ENCODE data around the gene STK11IP.

DNA sequence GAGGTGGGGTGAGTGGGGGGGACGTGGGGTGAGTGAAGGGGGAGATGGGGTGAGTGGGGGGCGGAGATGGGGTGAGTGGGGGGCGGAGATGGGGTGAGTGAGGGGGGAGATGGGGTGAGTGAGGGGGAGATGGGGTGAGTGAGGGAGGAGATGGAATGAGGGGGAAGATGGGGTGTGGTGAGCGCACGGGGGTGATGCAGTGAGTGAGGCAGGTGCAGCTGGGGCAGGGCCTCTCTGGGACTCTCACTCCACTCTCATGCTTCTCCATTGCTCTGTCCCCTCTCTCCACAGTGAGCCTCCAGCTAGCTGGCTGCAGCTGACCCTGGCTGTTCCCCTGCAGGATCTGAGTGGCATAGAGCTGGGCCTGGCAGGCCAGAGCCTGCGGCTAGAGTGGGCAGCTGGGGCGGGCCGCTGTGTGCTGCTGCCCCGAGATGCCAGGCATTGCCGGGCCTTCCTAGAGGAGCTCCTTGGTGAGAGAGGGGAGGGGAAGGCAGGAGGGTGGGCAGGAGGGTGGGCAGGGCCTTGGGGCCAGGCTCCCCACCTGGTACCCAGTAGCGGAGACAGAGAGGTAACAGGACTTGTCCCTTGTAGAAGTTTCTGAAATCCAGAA is 15.9 kb downstream of the STK11IP start:
- no peak for TF ChIP-seq POLR2A (IDR thresholded peaks at IDR 0.05; ENCODE audit: low read length)
- TF ChIP-seq GATA1 (IDR thresholded peaks at IDR 0.05; ENCODE audit: low read depth, low read length), result no peak

Data from erythroblast (primary cell).